HG03097 (cell line): ENCODE results near the gene MEIOC.
"Not testable (repeated sequence)": the region's sequence is repeated elsewhere in the genome, so short reads cannot be mapped to it uniquely, and the experiment has no call there.

Experiments
- ATAC-seq: cut with Tn5 transposase; IDR thresholded peaks from one replicate; pipeline ENCODE4 v1.9.1; 2021; ENCODE audit not compliant: unreplicated experiment, low FRiP score

MEIOC gene

GRCh38 chr17:44655983-44656710 lies at the start of gene MEIOC:
TSS of gene MEIOC (plus strand) at chr17:44656468. CDS start at chr17:44656614, 146 bp downstream.
- ATAC-seq: no peak

- ATAC-seq: no peak
Observed at GRCh38 chr17:44606658-44607057, 49.6 kb upstream of the MEIOC start.

GRCh38 chr17:44607836-44608690 lies 48.2 kb upstream of the MEIOC start:
- no peak for ATAC-seq

GRCh38 chr17:44608727-44609435 lies 47.4 kb upstream of the MEIOC start:
- ATAC-seq: no peak

GRCh38 chr17:44610331-44610730 lies 45.9 kb upstream of the MEIOC start:
- ATAC-seq: no peak

GRCh38 chr17:44610871-44611270 lies 45.4 kb upstream of the MEIOC start:
- no peak for ATAC-seq

GRCh38 chr17:44614862-44615261 lies 41.4 kb upstream of the MEIOC start:
- no peak for ATAC-seq

GRCh38 chr17:44618652-44619051 lies 37.6 kb upstream of the MEIOC start:
- not testable (repeated sequence) for ATAC-seq

GRCh38 chr17:44623070-44623725 lies 33.1 kb upstream of the MEIOC start:
- no peak for ATAC-seq

- no peak for ATAC-seq
Observed at GRCh38 chr17:44627513-44628242, 28.6 kb upstream of the MEIOC start.

- no peak for ATAC-seq
Observed at GRCh38 chr17:44628243-44629188, 27.8 kb upstream of the MEIOC start.

GRCh38 chr17:44629314-44629713 lies 27.0 kb upstream of the MEIOC start:
- no peak for ATAC-seq

- no peak for ATAC-seq
Observed at GRCh38 chr17:44630703-44631102, 25.6 kb upstream of the MEIOC start.

GRCh38 chr17:44633998-44634397 lies 22.3 kb upstream of the MEIOC start:
- ATAC-seq: no peak

GRCh38 chr17:44634401-44634800 lies 21.9 kb upstream of the MEIOC start:
- ATAC-seq: not testable (repeated sequence)

GRCh38 chr17:44636562-44636961 lies 19.7 kb upstream of the MEIOC start:
- no peak for ATAC-seq

- no peak for ATAC-seq
Observed at GRCh38 chr17:44637066-44637465, 19.2 kb upstream of the MEIOC start.

GRCh38 chr17:44642834-44643233 lies 13.4 kb upstream of the MEIOC start:
- ATAC-seq: no peak

- ATAC-seq: no peak
Observed at GRCh38 chr17:44645341-44645740, 10.9 kb upstream of the MEIOC start.
